CD8-positive, alpha-beta memory T cell (primary cell): Measurements from ENCODE around the gene SFTA2. TPM values are rescaled to one million over a fixed set of nuclear protein-coding genes. Genes with fewer than 3 reads are reported as not detected.

Experiments
- CTCF ChIA-PET: fragments of 350-600 bp; sonication (Branson Sonifier 250); formaldehyde crosslinking; loops from one replicate; lab custom pipeline; 2021; ENCODE audit warnings: antibody characterized with exemption; lab: Charles Lee
- POLR2A ChIA-PET: fragments of 350-600 bp; sonication (Branson Sonifier 250); formaldehyde crosslinking; loops from one replicate; lab custom pipeline; 2021; ENCODE audit warnings: antibody characterized with exemption; lab: Charles Lee
- DNase-seq, 5 donors: peaks; one replicate each; pipeline versions ENCODE4 v3.0.0 to v3.0.0-alpha.2; 2020 to 2022; ENCODE audit warnings: mixed read lengths in 1 of 5
- H3K27ac ChIP-seq: one replicate; pipeline ENCODE4 v1.7.0; 2013; ENCODE audit warnings: low read depth, mild to moderate bottlenecking, low read length, moderate library complexity
- H3K27me3 ChIP-seq: 2 replicates; pipeline ENCODE4 v1.7.0; 2013; ENCODE audit warnings: low read length, mild to moderate bottlenecking; ENCODE audit not compliant: insufficient read depth, poor library complexity, severe bottlenecking
- H3K36me3 ChIP-seq: 2 replicates; pipeline ENCODE4 v1.7.0; 2013; ENCODE audit warnings: mild to moderate bottlenecking, low read length, moderate library complexity; ENCODE audit not compliant: insufficient read depth
- H3K4me1 ChIP-seq: 2 replicates; pipeline ENCODE4 v1.7.0; 2013; ENCODE audit warnings: mild to moderate bottlenecking, low read length, moderate library complexity; ENCODE audit not compliant: insufficient read depth
- H3K4me3 ChIP-seq: 2 replicates; pipeline ENCODE4 v1.7.0; 2013; ENCODE audit warnings: mild to moderate bottlenecking, low read length
- H3K9me3 ChIP-seq: 2 replicates; pipeline ENCODE4 v1.7.0; 2013; ENCODE audit warnings: mild to moderate bottlenecking, low read length
- H3K27ac Mint-ChIP-seq, 8 donors: one replicate each; pipeline ENCODE4 v1.8.0; 2020 to 2021; ENCODE audit warnings: mixed read lengths in 8 of 8, mild to moderate bottlenecking in 6 of 8, inconsistent platforms in 3 of 8, moderate library complexity in 3 of 8
- H3K27me3 Mint-ChIP-seq, 2 donors: one replicate each; pipeline ENCODE4 v1.8.0; 2020 to 2021; ENCODE audit warnings: mixed read lengths in 2 of 2, mild to moderate bottlenecking in 1 of 2, moderate library complexity in 1 of 2
- H3K36me3 Mint-ChIP-seq, 3 donors: one replicate each; pipeline ENCODE4 v1.8.0; 2020 to 2021; ENCODE audit warnings: mixed read lengths in 3 of 3, inconsistent platforms in 1 of 3, mild to moderate bottlenecking in 1 of 3
- H3K4me1 Mint-ChIP-seq, 3 donors: one replicate each; pipeline ENCODE4 v1.8.0; 2020 to 2021; ENCODE audit warnings: mixed read lengths in 3 of 3, inconsistent platforms in 1 of 3, mild to moderate bottlenecking in 1 of 3
- H3K4me3 Mint-ChIP-seq, 7 donors: one replicate each; pipeline ENCODE4 v1.8.0; 2020 to 2021; ENCODE audit warnings: mixed read lengths in 7 of 7, mild to moderate bottlenecking in 6 of 7, moderate library complexity in 4 of 7, inconsistent platforms in 2 of 7
- H3K9me3 Mint-ChIP-seq, 5 donors: one replicate each; pipeline ENCODE4 v1.8.0; 2020 to 2022; ENCODE audit warnings: mixed read lengths in 5 of 5, mild to moderate bottlenecking in 3 of 5, moderate library complexity in 2 of 5, inconsistent platforms in 1 of 5
- polyA plus RNA-seq: library from polyadenylated mRNA; unstranded; fragments of 300-500 nt; fragmentation: Illumina TruSeq; gene quantifications from one replicate; pipeline ENCODE4 v1.2.3, GENCODE V29; 2021
- total RNA-seq, 2 experiments: library from RNA; stranded (reverse); gene quantifications; one replicate each; pipeline ENCODE4 v1.2.3, GENCODE V29; 2021

The SFTA2 gene
- total and polyA plus RNA-seq, 3 experiments from 2014 or later, result not detected

- peaks cover 16 to 30% of the 10 kb centered on the region in 2 donors for H3K27me3 Mint-ChIP-seq
- H3K9me3 ChIP-seq, result no peaks in the 10 kb centered on the region
- CTCF ChIA-PET, result interaction anchor here (1.2 to 2.0 kb wide), 2 partner anchors 41 to 47 kb away, joined by 4 to 7 read pairs; partner anchors contain the start of genes GTF2H4 and VARS2
- H3K27ac Mint-ChIP-seq, result peak overlapping the region; percentile 77 to 94 (median 85)
- peak overlapping the region; percentile 84 to 94 (median 87) for H3K4me3 Mint-ChIP-seq
- H3K4me3 ChIP-seq, result peak overlapping the region; percentile 65
- H3K27me3 ChIP-seq, result no peaks in the 10 kb centered on the region
- H3K36me3 ChIP-seq, result no peaks in the 10 kb centered on the region
- DNase-seq, result peak in 1 of 5 donors; percentile 3
- POLR2A ChIA-PET, result interaction anchor here (1.1 to 1.4 kb wide), 2 partner anchors 41 to 47 kb away, joined by 10 to 12 read pairs; partner anchors contain the start of genes GTF2H4 and VARS2
- H3K27ac ChIP-seq, result peak overlapping the region; percentile 45
- peaks cover 17% of the 10 kb centered on the region for H3K4me1 ChIP-seq
- peaks cover 0 to 13% (median 2%) of the 10 kb centered on the region in 3 donors for H3K36me3 Mint-ChIP-seq
- peaks cover 16 to 27% (median 26%) of the 10 kb centered on the region in 3 donors for H3K4me1 Mint-ChIP-seq
- no peaks in the 10 kb centered on the region for H3K9me3 Mint-ChIP-seq
Observed at GRCh38 chr6:30954631-30955366, 22.8 kb upstream of the SFTA2 start.

DNA sequence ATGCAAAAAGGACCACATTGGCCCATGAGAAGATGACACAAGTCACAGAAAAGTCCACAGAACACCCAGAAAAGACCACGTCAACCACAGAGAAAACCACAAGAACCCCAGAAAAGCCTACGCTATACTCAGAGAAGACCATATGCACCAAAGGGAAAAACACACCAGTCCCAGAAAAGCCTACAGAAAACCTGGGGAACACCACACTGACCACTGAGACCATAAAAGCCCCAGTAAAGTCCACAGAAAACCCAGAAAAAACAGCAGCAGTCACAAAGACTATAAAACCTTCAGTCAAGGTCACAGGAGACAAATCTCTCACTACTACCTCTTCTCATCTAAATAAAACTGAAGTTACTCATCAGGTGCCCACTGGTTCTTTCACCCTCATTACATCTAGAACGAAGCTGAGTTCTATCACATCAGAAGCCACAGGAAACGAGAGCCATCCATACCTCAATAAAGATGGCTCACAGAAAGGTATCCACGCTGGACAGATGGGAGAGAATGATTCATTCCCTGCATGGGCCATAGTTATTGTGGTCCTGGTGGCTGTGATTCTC is 20.0 kb upstream of the SFTA2 start:
- POLR2A ChIA-PET, result no interaction called here
- H3K27me3 Mint-ChIP-seq, result peaks cover 30 to 42% of the 10 kb centered on the region in 2 donors
- Histone ChIP-seq H3K27ac (no peak overlapping the region), H3K4me3 (no peak overlapping the region), H3K36me3 (no peaks in the 10 kb centered on the region), H3K27me3 (no peaks in the 10 kb centered on the region), H3K9me3 (no peaks in the 10 kb centered on the region), H3K4me1 (peaks cover 17% of the 10 kb centered on the region)
- CTCF ChIA-PET, result no interaction called here
- H3K9me3 Mint-ChIP-seq, result no peaks in the 10 kb centered on the region
- H3K4me3 Mint-ChIP-seq, result peak overlapping the region in 1 of 7 donors; percentile 5
- H3K27ac Mint-ChIP-seq, result no peak overlapping the region
- H3K4me1 Mint-ChIP-seq, result peaks cover 13 to 26% (median 22%) of the 10 kb centered on the region in 3 donors
- no peak for DNase-seq
- H3K36me3 Mint-ChIP-seq, result peaks cover 0 to 20% (median 2%) of the 10 kb centered on the region in 3 donors

- H3K4me1 Mint-ChIP-seq, result no peaks in the 10 kb centered on the region
- no peaks in the 10 kb centered on the region for H3K27me3 ChIP-seq
- peaks cover 0 to 23% (median 0%) of the 10 kb centered on the region in 3 donors for H3K36me3 Mint-ChIP-seq
- H3K27me3 Mint-ChIP-seq, result peaks cover 43 to 56% of the 10 kb centered on the region in 2 donors
- no peaks in the 10 kb centered on the region for H3K36me3 ChIP-seq
- no peaks in the 10 kb centered on the region for H3K9me3 Mint-ChIP-seq
- H3K27ac ChIP-seq, result no peak overlapping the region
- POLR2A ChIA-PET, result no interaction called here
- no peaks in the 10 kb centered on the region for H3K9me3 ChIP-seq
- no peak for DNase-seq
- no peak overlapping the region for H3K4me3 Mint-ChIP-seq
- H3K4me1 ChIP-seq, result no peaks in the 10 kb centered on the region
- H3K4me3 ChIP-seq, result no peak overlapping the region
- CTCF ChIA-PET, result no interaction called here
- H3K27ac Mint-ChIP-seq, result peak overlapping the region in 1 of 8 donors; percentile 27
Observed at GRCh38 chr6:30948811-30949210, 16.8 kb upstream of the SFTA2 start.

DNA sequence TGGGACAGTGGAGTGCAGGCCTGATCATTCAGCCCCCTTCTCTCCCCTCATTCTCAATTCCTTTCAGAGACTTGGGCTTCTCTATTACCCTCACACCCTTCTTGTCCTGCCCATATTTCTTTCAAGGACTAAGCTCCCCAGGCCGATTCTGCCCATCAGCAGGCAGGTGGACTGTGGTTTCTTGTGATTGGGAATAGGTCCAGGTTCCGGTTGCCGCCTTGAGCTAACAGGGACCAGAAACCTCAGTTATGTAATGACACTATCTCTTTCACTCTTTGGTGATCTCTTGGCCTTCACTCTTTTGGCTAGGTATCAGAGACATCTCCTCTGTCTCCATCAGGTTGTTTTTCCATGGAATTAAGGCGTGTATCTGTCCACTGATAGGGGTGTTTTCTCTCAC is 15.3 kb upstream of the SFTA2 start:
- H3K4me1 ChIP-seq, result no peaks in the 10 kb centered on the region
- no peaks in the 10 kb centered on the region for H3K9me3 ChIP-seq
- H3K27me3 Mint-ChIP-seq, result peaks cover 57 to 60% of the 10 kb centered on the region in 2 donors
- H3K4me1 Mint-ChIP-seq, result peaks cover 0 to 1% (median 0%) of the 10 kb centered on the region in 3 donors
- peaks cover 6% of the 10 kb centered on the region for H3K27me3 ChIP-seq
- H3K4me3 Mint-ChIP-seq, result no peak overlapping the region
- H3K4me3 ChIP-seq, result no peak overlapping the region
- ChIA-PET CTCF (interaction anchor here (1.0 kb wide), 1 partner anchor 18 kb away, joined by 3 read pairs; no protein-coding TSS in a partner anchor), POLR2A (no interaction called here)
- no peaks in the 10 kb centered on the region for H3K36me3 ChIP-seq
- no peak overlapping the region for H3K27ac ChIP-seq
- H3K36me3 Mint-ChIP-seq, result peaks cover 0 to 23% (median 0%) of the 10 kb centered on the region in 3 donors
- H3K9me3 Mint-ChIP-seq, result no peaks in the 10 kb centered on the region
- no peak overlapping the region for H3K27ac Mint-ChIP-seq
- DNase-seq, result no peak

DNA sequence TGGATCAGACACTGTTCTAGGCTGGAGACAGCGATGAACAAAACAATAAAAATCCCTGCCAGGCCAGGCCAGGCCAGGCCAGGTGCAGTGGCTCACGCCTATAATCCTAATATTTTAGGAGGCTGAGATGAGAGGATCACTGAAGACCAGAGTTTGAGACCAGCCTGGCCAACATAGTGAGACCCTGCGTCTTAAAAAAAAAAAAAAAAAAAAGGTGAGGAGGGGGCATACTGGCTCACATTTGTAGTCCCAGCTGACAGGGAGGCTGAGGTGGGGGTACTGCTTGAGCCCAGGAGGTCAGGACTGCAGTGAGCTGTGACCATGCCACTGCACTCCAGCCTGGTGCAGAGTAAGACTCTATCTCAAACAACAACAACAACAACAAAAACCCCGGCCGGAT is 13.3 kb upstream of the SFTA2 start:
- H3K27me3 ChIP-seq, result peaks cover 13% of the 10 kb centered on the region
- H3K4me1 Mint-ChIP-seq, result peaks cover 0 to 1% (median 0%) of the 10 kb centered on the region in 3 donors
- H3K9me3 ChIP-seq, result no peaks in the 10 kb centered on the region
- CTCF ChIA-PET, result no interaction called here
- H3K36me3 ChIP-seq, result no peaks in the 10 kb centered on the region
- H3K4me3 ChIP-seq, result no peak overlapping the region
- H3K36me3 Mint-ChIP-seq, result peaks cover 0 to 18% (median 0%) of the 10 kb centered on the region in 3 donors
- peaks cover 55 to 70% of the 10 kb centered on the region in 2 donors for H3K27me3 Mint-ChIP-seq
- H3K27ac ChIP-seq, result no peak overlapping the region
- H3K9me3 Mint-ChIP-seq, result no peaks in the 10 kb centered on the region
- POLR2A ChIA-PET, result no interaction called here
- no peak overlapping the region for H3K27ac Mint-ChIP-seq
- DNase-seq, result no peak
- no peak overlapping the region for H3K4me3 Mint-ChIP-seq
- no peaks in the 10 kb centered on the region for H3K4me1 ChIP-seq

- H3K27ac ChIP-seq, result no peak overlapping the region
- peaks cover 0 to 1% (median 0%) of the 10 kb centered on the region in 3 donors for H3K4me1 Mint-ChIP-seq
- H3K9me3 ChIP-seq, result no peaks in the 10 kb centered on the region
- H3K27me3 ChIP-seq, result peaks cover 18% of the 10 kb centered on the region
- no peaks in the 10 kb centered on the region for H3K4me1 ChIP-seq
- no peak for DNase-seq
- POLR2A ChIA-PET, result no interaction called here
- H3K36me3 Mint-ChIP-seq, result peaks cover 0 to 9% (median 0%) of the 10 kb centered on the region in 3 donors
- H3K36me3 ChIP-seq, result no peaks in the 10 kb centered on the region
- no peak overlapping the region for H3K27ac Mint-ChIP-seq
- H3K27me3 Mint-ChIP-seq, result peaks cover 51 to 74% of the 10 kb centered on the region in 2 donors
- H3K4me3 Mint-ChIP-seq, result no peak overlapping the region
- H3K9me3 Mint-ChIP-seq, result no peaks in the 10 kb centered on the region
- no peak overlapping the region for H3K4me3 ChIP-seq
- CTCF ChIA-PET, result no interaction called here
Observed at GRCh38 chr6:30944051-30944450, 12.1 kb upstream of the SFTA2 start.

DNA sequence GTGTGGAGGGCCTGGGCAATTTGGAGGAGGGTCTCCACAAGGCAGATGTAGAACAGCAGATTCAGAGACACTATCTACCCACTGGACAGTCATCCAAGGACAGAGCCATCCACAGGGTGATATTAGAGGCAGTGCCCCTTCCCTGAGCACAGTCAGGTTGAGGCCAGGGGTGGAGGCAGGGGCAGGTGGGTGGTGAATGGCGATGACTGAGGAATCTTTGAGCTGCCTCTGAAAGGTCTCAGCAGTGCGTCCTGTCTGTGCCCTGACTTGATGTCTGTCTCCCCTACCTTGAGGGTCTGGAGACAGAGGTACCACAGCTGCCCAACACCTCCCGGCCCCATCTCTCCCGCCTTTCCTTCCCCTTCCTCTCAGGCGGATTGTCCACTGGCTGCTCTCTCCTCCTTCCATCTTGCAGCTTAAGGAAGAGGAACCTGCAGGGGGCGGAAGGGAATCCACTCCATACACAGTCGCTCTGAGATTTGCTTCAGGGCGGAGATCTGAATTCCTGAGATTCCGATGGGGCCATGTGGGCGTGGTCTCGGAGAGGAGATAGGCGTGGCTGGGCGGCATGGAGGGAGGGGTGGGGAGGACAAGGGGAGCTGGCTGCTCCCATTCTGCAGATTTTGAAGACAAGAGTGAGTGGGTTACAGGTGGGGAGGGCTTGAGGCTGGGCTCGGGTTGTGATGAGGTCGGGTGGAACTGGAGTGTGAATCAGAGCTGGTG is 10.5 kb upstream of the SFTA2 start:
- ChIA-PET POLR2A (no interaction called here), CTCF (interaction anchor here (1.8 kb wide), 1 partner anchor 137 kb away, joined by 5 read pairs; no protein-coding TSS in a partner anchor)
- H3K4me3 ChIP-seq, result no peak overlapping the region
- no peaks in the 10 kb centered on the region for H3K9me3 ChIP-seq
- no peak for DNase-seq
- peak overlapping the region in 1 of 8 donors; percentile 61 for H3K27ac Mint-ChIP-seq
- no peaks in the 10 kb centered on the region for H3K36me3 ChIP-seq
- peaks cover 22% of the 10 kb centered on the region for H3K27me3 ChIP-seq
- H3K27ac ChIP-seq, result no peak overlapping the region
- peaks cover 40 to 72% of the 10 kb centered on the region in 2 donors for H3K27me3 Mint-ChIP-seq
- no peaks in the 10 kb centered on the region for H3K4me1 ChIP-seq
- H3K4me3 Mint-ChIP-seq, result no peak overlapping the region
- no peaks in the 10 kb centered on the region for H3K9me3 Mint-ChIP-seq
- H3K36me3 Mint-ChIP-seq, result peaks cover 0 to 3% (median 0%) of the 10 kb centered on the region in 3 donors
- H3K4me1 Mint-ChIP-seq, result peaks cover 0 to 1% (median 0%) of the 10 kb centered on the region in 3 donors
